H1 (cell line): ENCODE results near the gene FBLN5. TPM values are rescaled to one million over a fixed set of nuclear protein-coding genes. Genes with fewer than 3 reads are reported as not detected.

ENCODE experiments used
- CTCF ChIA-PET: fragments of 300-600 bp; sonication (Branson Sonifier 250); formaldehyde crosslinking; loops from one replicate; lab custom pipeline; 2021; ENCODE audit not compliant: partially characterized antibody; lab: Charles Lee
- POLR2A ChIA-PET: fragments of 300-600 bp; sonication (Branson Sonifier 250); formaldehyde crosslinking; loops from one replicate; lab custom pipeline; 2021; ENCODE audit warnings: inconsistent platforms; ENCODE audit not compliant: partially characterized antibody; lab: Charles Lee
- DNase-seq, 2 experiments: peaks; one replicate each; pipeline versions ENCODE4 v3.0.0 to v3.0.0-alpha.2; 2010 to 2022; ENCODE audit warnings: low spot score in 2 of 2, low read depth in 1 of 2, mixed read lengths in 1 of 2
- FAIRE-seq: peaks from 2 replicates; lab custom pipeline; 2011; peaks lifted over from hg19 to GRCh38; lab: Jason Lieb, UNC
- H2AFZ ChIP-seq: 2 replicates; pipeline ENCODE4 v1.8.1; 2012; ENCODE audit warnings: low read length, inconsistent platforms
- H2AK5ac ChIP-seq: 2 replicates; pipeline ENCODE4 v1.6.1; 2013; ENCODE audit warnings: low read depth, low read length
- H2BK120ac ChIP-seq: replicated peaks from 2 replicates; pipeline ENCODE3; 2013; ENCODE audit warnings: low read depth, low read length, inconsistent platforms
- H2BK12ac ChIP-seq: 2 replicates; pipeline ENCODE4 v1.6.1; 2013; ENCODE audit warnings: low read depth, low read length
- H2BK15ac ChIP-seq: 2 replicates; pipeline ENCODE4 v1.6.1; 2013; ENCODE audit warnings: low read length
- H2BK20ac ChIP-seq: 2 replicates; pipeline ENCODE4 v1.6.1; 2013; ENCODE audit warnings: low read length
- H2BK5ac ChIP-seq: 2 replicates; pipeline ENCODE4 v1.6.1; 2013; ENCODE audit warnings: low read depth, low read length
- H3K14ac ChIP-seq: 2 replicates; pipeline ENCODE4 v1.6.1; 2013; ENCODE audit warnings: inconsistent platforms; ENCODE audit not compliant: insufficient read length
- H3K18ac ChIP-seq: 2 replicates; pipeline ENCODE4 v1.6.1; 2013; ENCODE audit warnings: low read length; ENCODE audit errors: extremely low read depth
- H3K23ac ChIP-seq: 2 replicates; pipeline ENCODE4 v1.6.1; 2013; ENCODE audit warnings: inconsistent platforms; ENCODE audit not compliant: insufficient read length
- H3K23me2 ChIP-seq: 2 replicates; pipeline ENCODE4 v1.6.1; 2013; ENCODE audit warnings: low read depth, low read length
- H3K27ac ChIP-seq: 2 replicates; pipeline ENCODE4 v1.6.1; 2011; ENCODE audit warnings: low read depth, low read length, inconsistent platforms
- H3K27me3 ChIP-seq, 4 experiments: replicated peaks in 1 of 4; 1 replicate in 1 of 4; 2 replicates in 3 of 4; pipeline versions ENCODE4 v1.6.1 to v1.8.1; 2011 to 2013; ENCODE audit warnings: low read length in 3 of 4, mild to moderate bottlenecking in 3 of 4, inconsistent platforms in 2 of 4, mixed read lengths in 2 of 4, moderate library complexity in 1 of 4; ENCODE audit not compliant: control insufficient read depth in 3 of 4, insufficient read depth in 3 of 4; ENCODE audit errors: extremely low read depth in 1 of 4
- H3K36me3 ChIP-seq, 4 experiments: 2 replicates each; pipeline versions ENCODE4 v1.6.1 to v1.8.1; 2011 to 2013; ENCODE audit warnings: mild to moderate bottlenecking in 4 of 4, low read length in 3 of 4, moderate library complexity in 2 of 4, control low read depth in 1 of 4, inconsistent platforms in 1 of 4; ENCODE audit not compliant: insufficient read depth in 4 of 4, control insufficient read depth in 2 of 4
- H3K4ac ChIP-seq: replicated peaks from 2 replicates; pipeline ENCODE3; 2013; ENCODE audit warnings: low read length, low read depth, mixed read lengths, inconsistent platforms; ENCODE audit not compliant: insufficient read length
- H3K4me1 ChIP-seq, 4 experiments: replicated peaks in 1 of 4; 1 replicate in 1 of 4; 2 replicates in 3 of 4; pipeline versions ENCODE4 v1.6.1 to v1.8.1; 2011 to 2013; ENCODE audit warnings: low read length in 3 of 4, inconsistent platforms in 2 of 4, mixed read lengths in 1 of 4; ENCODE audit not compliant: insufficient read depth in 4 of 4, control insufficient read depth in 3 of 4
- H3K4me2 ChIP-seq, 2 experiments: 2 replicates each; pipeline versions ENCODE4 v1.6.1 to v1.8.1; 2011 to 2013; ENCODE audit warnings: low read depth in 2 of 2, low read length in 2 of 2, control low read depth in 1 of 2, inconsistent platforms in 1 of 2, mild to moderate bottlenecking in 1 of 2; ENCODE audit not compliant: insufficient read depth in 1 of 2
- H3K4me3 ChIP-seq, 4 experiments: fragments of 200-600, 300-600 bp in 1 of 4; sonication (generic), shearing (Covaris generic), sonication (Bioruptor Twin) in 1 of 4; 2 replicates each; pipeline versions ENCODE4 v1.5.1 to v1.8.1; 2011 to 2016; ENCODE audit warnings: low read length in 4 of 4, low read depth in 3 of 4, control low read depth in 2 of 4, inconsistent platforms in 2 of 4, mild to moderate bottlenecking in 2 of 4, mixed read lengths in 1 of 4, moderate library complexity in 1 of 4; ENCODE audit not compliant: insufficient read depth in 2 of 4; ENCODE audit errors: extremely low read depth in 1 of 4
- H3K56ac ChIP-seq: replicated peaks from 2 replicates; pipeline ENCODE3; 2013; ENCODE audit warnings: low read depth, mild to moderate bottlenecking, mixed read lengths, low read length, inconsistent platforms; ENCODE audit not compliant: insufficient read length
- H3K79me1 ChIP-seq: 2 replicates; pipeline ENCODE4 v1.6.1; 2013; ENCODE audit warnings: low read depth, low read length, control low read depth
- H3K79me2 ChIP-seq, 2 experiments: 2 replicates each; pipeline versions ENCODE4 v1.6.1 to v1.8.1; 2012 to 2013; ENCODE audit warnings: low read length in 2 of 2, mild to moderate bottlenecking in 2 of 2, inconsistent platforms in 1 of 2; ENCODE audit not compliant: insufficient read depth in 2 of 2, control insufficient read depth in 1 of 2
- H3K9ac ChIP-seq, 4 experiments: replicated peaks in 1 of 4; 1 replicate in 1 of 4; 2 replicates in 3 of 4; pipeline versions ENCODE4 v1.6.1 to v1.8.1; 2011 to 2013; ENCODE audit warnings: low read depth in 3 of 4, low read length in 3 of 4, control low read depth in 2 of 4, mild to moderate bottlenecking in 2 of 4, moderate library complexity in 2 of 4, inconsistent platforms in 1 of 4; ENCODE audit errors: extremely low read depth in 1 of 4
- H3K9me3 ChIP-seq, 2 experiments: 2 replicates each; pipeline versions ENCODE4 v1.6.1 to v1.8.1; 2012 to 2013; ENCODE audit warnings: mild to moderate bottlenecking in 2 of 2, moderate library complexity in 2 of 2, control low read depth in 1 of 2, inconsistent platforms in 1 of 2, low read depth in 1 of 2, low read length in 1 of 2, mixed read lengths in 1 of 2; ENCODE audit not compliant: insufficient read depth in 2 of 2
- H4K20me1 ChIP-seq, 2 experiments: replicated peaks in 1 of 2; 2 replicates each; pipeline versions ENCODE3 to v1.8.1; 2011 to 2013; ENCODE audit warnings: inconsistent platforms in 2 of 2, low read length in 2 of 2, mild to moderate bottlenecking in 1 of 2; ENCODE audit not compliant: insufficient read depth in 2 of 2, control insufficient read depth in 1 of 2
- H4K5ac ChIP-seq: 2 replicates; pipeline ENCODE4 v1.6.1; 2013; ENCODE audit warnings: low read length, low read depth, mixed read lengths, inconsistent platforms; ENCODE audit not compliant: insufficient read length
- H4K8ac ChIP-seq: 2 replicates; pipeline ENCODE4 v1.8.0; 2013; ENCODE audit warnings: mild to moderate bottlenecking, moderate library complexity, low read length, inconsistent platforms; ENCODE audit not compliant: insufficient read depth; ENCODE audit errors: extremely low read depth
- H4K91ac ChIP-seq: replicated peaks from 2 replicates; pipeline ENCODE3; 2013; ENCODE audit warnings: low read length, mixed read lengths, inconsistent platforms; ENCODE audit not compliant: insufficient read length
- ASH2L ChIP-seq: fragments of 200-600, 300-600 bp; sonication (generic); IDR thresholded peaks from one replicate; pipeline ENCODE4 v1.7.1; 2017; ENCODE audit warnings: low read length
- CBX8 ChIP-seq: fragments of 300-800, 300-1000 bp; sonication (generic); IDR thresholded peaks from 2 replicates; pipeline ENCODE4 v1.7.1; 2016; ENCODE audit warnings: low read depth, low read length, borderline replicate concordance
- CHD2 ChIP-seq: IDR thresholded peaks from 2 replicates; pipeline ENCODE4 v1.6.1; 2012; ENCODE audit warnings: low read length, improper control_type of control experiment
- HDAC2 ChIP-seq, 2 experiments: fragments of 300-600 bp in 1 of 2; sonication (generic) in 1 of 2; IDR thresholded peaks; 2 replicates each; pipeline ENCODE4 v1.6.1; 2011 to 2012; ENCODE audit warnings: low read depth in 2 of 2, low read length in 2 of 2, mild to moderate bottlenecking in 2 of 2, moderate library complexity in 2 of 2, borderline replicate concordance in 1 of 2, inconsistent platforms in 1 of 2
- JUN ChIP-seq: IDR thresholded peaks from 2 replicates; pipeline ENCODE4 v1.6.1; 2011; ENCODE audit warnings: low read depth, mild to moderate bottlenecking, improper control_type of control experiment, low read length
- NRF1 ChIP-seq: IDR thresholded peaks from 2 replicates; pipeline ENCODE4 v1.6.1; 2011; ENCODE audit warnings: mild to moderate bottlenecking, low read depth, low read length, improper control_type of control experiment
- TAF1 ChIP-seq: IDR thresholded peaks from 2 replicates; pipeline ENCODE4 v1.6.1; 2011; ENCODE audit warnings: mild to moderate bottlenecking, low read depth, low read length
- WGBS, 2 experiments: shearing (Covaris generic) in 1 of 2; methylation state at CpG; one replicate each; pipeline versions ENCODE4 v1.1.6 to v1.1.7; 2013 to 2015; ENCODE audit warnings: low lambda C conversion rate in 2 of 2, mixed read lengths in 2 of 2, inconsistent platforms in 1 of 2, low coverage in 1 of 2, missing lambda C conversion rate in 1 of 2; ENCODE audit not compliant: insufficient replicate concordance in 2 of 2, insufficient coverage in 1 of 2, insufficient read length in 1 of 2; ENCODE audit errors: extremely low coverage in 1 of 2, missing lambda C conversion rate in 1 of 2; 5-methylcytosine and 5-hydroxymethylcytosine counted together
- polyA plus RNA-seq, 7 experiments: library from polyadenylated mRNA; depleted of rRNA in 3 of 7; stranded (reverse) in 5 of 7; unstranded in 2 of 7; fragments of >200 nt in 5 of 7; fragments of 200-250 nt in 2 of 7; gene quantifications; 1 replicate in 5 of 7; 2 replicates in 1 of 7; 4 replicates in 1 of 7; pipeline versions ENCODE4 v1.2.1 to v1.2.3, GENCODE V29; 2011 to 2013; ENCODE audit warnings: missing spikeins in 2 of 7, mixed read lengths in 2 of 7
- total RNA-seq: library from RNA; stranded (reverse); fragmentation: NEBNext Ultra II Directional; extraction: Animal tissue kit (Norgen Biotek cat#: 25700); gene quantifications from 2 replicates; pipeline ENCODE4 v1.2.1, GENCODE V29; 2021

The FBLN5 gene
- total and polyA plus RNA-seq, 2 of the 8 experiments (the other 6 are each of a cell fraction or from before 2014, with no cell fraction given), result 0.88 to 3.5 TPM

DNA sequence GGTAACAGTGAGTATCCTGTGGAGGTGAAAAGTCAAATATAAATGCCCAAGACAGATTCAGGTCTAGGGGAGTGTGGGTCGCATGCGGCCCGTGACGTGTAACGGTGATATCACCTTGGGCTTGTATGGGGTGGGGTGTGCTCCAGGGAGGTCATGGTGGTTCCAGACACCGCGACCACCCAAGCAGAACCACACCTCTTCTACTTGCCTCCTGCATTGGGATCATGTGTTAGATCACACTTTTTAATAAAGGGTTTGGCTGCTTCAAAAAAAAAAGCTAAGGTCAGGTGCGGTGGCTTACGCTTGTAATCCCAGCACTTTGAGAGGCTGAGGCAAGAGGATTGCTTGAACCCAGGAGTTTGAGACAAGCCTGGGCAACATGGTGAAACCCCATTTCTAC lies 4.5 kb downstream of the FBLN5 start:
- H2BK15ac ChIP-seq, result no peak overlapping the region
- H2AK5ac ChIP-seq, result no peak overlapping the region
- no peak overlapping the region for H3K4me2 ChIP-seq
- H4K8ac ChIP-seq, result no peak overlapping the region
- no peak overlapping the region for H3K4me3 ChIP-seq
- no peaks in the 10 kb centered on the region for H4K20me1 ChIP-seq
- no peak overlapping the region for H2AFZ ChIP-seq
- H3K79me2 ChIP-seq, result no peaks in the 10 kb centered on the region
- H3K4ac ChIP-seq, result no peak overlapping the region
- no peak overlapping the region for H3K9ac ChIP-seq
- no peaks in the 10 kb centered on the region for H3K79me1 ChIP-seq
- POLR2A ChIA-PET, result interaction anchor here (0.6 kb wide), 1 partner anchor 54 kb away, joined by 3 read pairs; no protein-coding TSS in a partner anchor
- peaks cover 4 to 21% (median 13%) of the 10 kb centered on the region in 4 experiments for H3K27me3 ChIP-seq
- no peak overlapping the region for H2BK12ac ChIP-seq
- H2BK20ac ChIP-seq, result no peak overlapping the region
- no peaks in the 10 kb centered on the region for H3K36me3 ChIP-seq
- no peak overlapping the region for H3K18ac ChIP-seq
- FAIRE-seq, result no peak
- no peaks in the 10 kb centered on the region for H3K9me3 ChIP-seq
- no peak overlapping the region for H4K91ac ChIP-seq
- H2BK5ac ChIP-seq, result no peak overlapping the region
- no peak for DNase-seq
- no peak overlapping the region for H3K14ac ChIP-seq
- H3K56ac ChIP-seq, result no peak overlapping the region
- no peak overlapping the region for H4K5ac ChIP-seq
- peaks cover 6% of the 10 kb centered on the region; the same call in 1 of the 2 replicates for H3K23me2 ChIP-seq
- 90% methylated on average over 9 of the region's 9 CpGs; no CpG with 5 or more reads in 1 of the 2 experiments for WGBS, 2 experiments
- CTCF ChIA-PET, result interaction anchor here (0.6 kb wide), 1 partner anchor 11 kb away, joined by 3 read pairs; no protein-coding TSS in a partner anchor
- no peak overlapping the region for H3K23ac ChIP-seq
- H2BK120ac ChIP-seq, result no peak overlapping the region
- H3K4me1 ChIP-seq, result no peaks in the 10 kb centered on the region; a peak in 2 of 7 replicates
- no peak overlapping the region for H3K27ac ChIP-seq
- TF ChIP-seq NRF1 (no peak), JUN (no peak), ASH2L (no peak), CHD2 (no peak), HDAC2 (IDR thresholded peaks at IDR 0.05; ENCODE audit: borderline replicate concordance in 1 of 2, low read depth in 2 of 2, low read length in 2 of 2) (no peak), CBX8 (no peak), TAF1 (no peak)
